HG03039 (cell line): ENCODE measurements around the gene DSE.
A peak's percentile ranks its signal among the peaks of the same experiment; 100 is the strongest.

ENCODE experiments used
- ATAC-seq: cut with Tn5 transposase; IDR thresholded peaks from one replicate; pipeline ENCODE4 v1.9.1; 2021; ENCODE audit warnings: mild to moderate bottlenecking, moderate library complexity; ENCODE audit not compliant: unreplicated experiment

Gene DSE

DNA sequence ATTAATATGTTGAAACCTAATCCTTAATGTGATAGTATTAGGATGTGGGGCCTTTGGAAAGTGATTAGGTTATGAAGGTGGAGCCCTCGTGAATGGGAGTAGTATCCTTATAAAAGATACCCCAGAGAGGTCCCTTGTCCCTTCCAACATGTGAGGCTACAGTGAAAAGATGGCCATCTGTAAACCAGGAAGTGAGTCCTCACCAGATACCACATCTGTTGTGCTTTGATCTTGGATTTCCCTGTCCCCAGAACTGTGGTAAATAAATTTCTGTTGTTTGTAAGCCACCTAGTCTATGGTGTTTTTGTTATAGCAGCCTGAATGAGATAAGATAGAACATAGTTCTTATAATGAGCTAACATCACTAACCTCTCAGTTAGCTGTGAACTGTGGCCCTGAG, 73.8 kb downstream of the DSE start:
- no peak for ATAC-seq

DNA sequence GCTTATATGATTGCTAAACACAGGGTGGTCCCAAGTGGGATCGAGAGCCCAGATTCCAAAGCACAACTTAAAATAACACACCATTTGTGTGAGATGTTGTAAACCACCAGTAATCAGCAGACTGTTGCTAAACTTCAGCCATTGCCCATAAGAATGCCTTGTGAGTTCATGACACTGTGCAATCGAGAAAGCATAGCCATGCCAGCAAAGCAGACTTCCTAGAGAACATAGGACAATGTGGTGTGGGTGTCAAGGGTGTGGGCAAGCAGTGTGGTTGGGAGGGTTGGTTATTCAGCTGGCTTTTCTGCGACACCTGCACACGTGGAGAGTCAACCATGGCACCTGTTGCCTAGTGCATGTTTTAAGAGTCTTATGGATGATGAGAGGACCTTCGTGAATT, 74.4 kb downstream of the DSE start:
- no peak for ATAC-seq

DNA sequence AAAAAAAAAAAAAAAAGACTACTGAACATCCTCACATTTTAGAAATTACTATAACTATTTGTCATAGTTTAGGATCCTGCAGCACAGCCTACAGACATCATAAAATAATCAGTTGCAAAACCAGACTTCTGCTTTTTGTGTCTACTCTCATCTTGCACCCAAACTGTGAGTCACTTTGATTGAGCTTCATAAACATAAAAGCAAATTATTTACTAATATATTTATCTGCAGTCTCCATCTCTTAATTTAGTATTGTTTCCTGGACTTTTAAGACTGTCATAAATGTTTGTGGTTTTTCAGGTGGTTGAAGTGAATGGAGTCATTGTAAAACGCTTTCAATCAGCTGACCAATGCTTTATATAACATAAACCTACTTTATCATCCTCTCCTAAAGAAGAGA, 75.7 kb downstream of the DSE start:
- no peak for ATAC-seq

DNA sequence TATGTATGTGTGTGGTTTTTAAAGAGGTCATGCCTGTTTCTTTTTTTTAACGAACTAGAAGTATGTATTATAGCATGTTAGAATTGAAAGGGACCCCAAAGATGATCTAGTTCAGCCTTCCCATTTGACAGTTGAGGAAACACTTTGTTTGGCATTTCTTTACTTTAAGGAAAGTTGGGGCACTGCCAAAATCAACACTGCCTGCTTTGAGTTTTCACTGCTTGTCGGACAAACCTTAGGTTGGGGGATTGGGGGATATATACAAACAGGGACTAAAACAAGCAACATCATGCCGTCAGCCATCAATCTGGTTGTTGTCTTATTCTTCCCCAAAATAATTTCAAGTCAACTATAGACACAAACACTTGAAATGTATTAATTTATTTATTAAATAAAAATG, 76.3 kb downstream of the DSE start:
- no peak for ATAC-seq

DNA sequence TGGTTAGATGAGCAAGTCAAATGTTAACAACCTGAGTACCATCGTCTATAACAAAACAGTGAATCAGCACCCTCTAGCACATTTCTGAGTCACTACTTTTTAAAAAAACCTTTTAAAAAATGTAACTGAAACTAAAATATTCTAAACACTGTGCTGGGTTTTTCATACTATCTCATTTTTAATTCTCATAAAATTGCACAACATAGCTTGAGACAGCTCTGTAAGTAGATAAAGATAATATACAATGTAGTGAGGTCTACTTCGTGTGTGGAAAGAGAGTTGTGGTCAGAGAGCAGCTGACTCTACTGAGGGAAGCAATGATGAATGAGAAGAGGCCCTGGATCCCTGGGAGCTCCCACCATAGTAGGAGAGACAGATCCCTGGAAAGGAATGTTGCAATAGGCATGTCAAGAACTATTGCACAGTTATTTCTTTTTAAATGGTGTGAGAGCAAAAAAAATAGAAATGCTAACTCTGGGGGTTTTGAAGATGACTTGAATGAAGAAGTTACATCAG, 76.8 kb downstream of the DSE start:
- ATAC-seq: no peak

DNA sequence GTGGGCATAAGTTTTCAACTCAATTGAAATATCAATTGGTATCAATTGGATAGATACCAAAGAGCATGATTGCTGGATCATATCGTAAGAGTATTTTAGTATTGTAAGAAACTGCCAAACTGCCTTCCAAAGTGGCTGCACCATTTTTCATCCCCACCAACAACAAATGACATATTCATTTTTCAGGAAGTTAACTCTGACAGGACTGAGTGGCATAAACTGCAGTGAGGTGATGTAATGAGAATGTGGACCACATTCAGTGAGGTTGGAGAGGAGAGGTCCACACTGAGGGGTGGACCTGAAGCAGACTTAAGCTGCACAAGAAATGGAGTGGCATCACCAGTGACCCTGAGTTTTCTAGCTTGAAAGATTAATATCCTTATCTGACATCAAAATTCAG, 78.8 kb downstream of the DSE start:
- ATAC-seq: no peak

DNA sequence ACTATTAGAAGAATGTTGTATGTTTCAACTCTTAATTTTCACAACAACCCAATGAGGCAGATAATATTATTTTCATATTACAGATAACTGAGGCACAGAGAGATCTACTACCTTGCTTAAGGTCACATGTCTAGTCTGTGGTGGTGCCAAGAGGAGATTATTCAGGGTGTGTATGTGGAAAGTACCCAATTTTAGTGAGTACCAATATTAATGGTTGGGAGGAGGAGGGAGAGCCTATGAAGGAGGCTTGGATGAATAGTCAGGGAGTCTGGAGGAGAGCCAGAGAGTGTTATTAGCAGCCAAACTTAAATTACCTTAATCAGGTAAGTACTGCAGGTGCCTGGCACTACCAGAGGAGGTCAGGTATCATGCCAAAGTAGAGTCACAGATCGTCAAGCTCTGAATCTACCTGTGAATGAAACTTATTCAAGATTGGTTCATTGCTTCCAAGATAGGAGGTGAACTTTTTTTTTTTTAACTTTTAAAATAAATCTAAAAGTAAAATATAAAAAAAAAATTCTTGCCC, 79.5 kb downstream of the DSE start:
- ATAC-seq: no peak

DNA sequence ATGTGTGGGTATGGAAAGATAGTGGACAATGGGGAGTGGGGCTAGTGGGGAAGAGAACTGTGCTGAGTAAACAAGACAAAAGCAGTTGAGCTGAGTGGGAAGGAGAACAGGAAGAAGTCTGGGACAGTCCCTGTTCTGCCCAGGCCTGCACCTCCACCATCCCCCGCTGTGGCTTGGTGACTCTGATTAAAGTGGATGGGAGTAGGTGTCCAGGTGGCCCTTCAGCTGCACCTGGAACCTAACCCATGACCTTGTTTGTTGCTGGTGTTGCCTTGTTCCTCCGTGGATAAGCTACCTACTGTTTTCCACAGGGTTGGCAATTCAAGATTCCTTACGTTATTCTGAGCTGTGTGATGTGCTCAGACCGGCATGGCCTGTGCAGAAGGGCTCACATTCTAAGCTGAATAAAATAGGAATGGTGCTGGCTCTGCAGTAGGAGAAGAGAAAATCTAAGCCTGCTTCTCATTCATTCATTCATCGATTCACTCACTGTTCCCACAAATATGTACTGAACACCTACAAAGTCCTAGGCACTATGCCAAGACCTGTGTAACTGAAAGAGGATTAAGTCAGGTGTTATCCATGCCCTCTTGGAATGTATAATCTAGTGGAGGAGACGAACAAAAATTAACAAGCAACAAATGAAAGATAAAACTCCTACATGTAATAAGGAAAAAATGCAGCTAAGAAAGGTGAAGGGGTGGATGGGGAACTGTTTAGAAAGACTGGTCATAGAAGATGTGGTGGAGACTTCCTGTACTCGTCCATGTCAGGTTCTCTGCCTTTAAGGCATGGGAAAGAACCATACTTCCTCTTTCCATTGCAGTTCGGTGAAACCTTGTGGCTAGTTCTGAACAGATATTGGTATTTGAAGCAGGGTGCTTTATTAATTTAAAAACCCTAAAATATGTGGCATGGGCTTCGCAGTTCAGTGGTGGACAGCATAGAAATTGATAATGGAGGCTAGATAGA, 80.3 kb downstream of the DSE start:
- peak; percentile 70 for ATAC-seq

DNA sequence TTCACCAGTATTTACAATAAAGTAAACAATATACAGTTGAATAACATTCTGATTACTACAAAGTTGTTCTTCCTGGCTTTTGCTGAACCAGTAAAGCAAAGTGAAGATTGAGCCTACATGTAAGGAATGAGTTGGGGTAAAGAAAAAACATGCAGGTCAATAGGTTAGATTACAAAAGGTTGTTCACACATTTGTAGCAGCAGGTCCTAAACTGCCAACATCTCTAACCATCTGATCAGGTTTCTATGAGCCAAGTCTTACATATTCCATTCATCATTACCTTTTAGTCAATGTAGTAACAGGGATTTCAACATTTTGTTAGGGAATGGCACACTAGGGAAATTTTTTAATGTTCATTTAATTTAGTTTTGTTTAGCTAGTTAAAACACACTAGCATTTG, 81.2 kb downstream of the DSE start:
- no peak for ATAC-seq

DNA sequence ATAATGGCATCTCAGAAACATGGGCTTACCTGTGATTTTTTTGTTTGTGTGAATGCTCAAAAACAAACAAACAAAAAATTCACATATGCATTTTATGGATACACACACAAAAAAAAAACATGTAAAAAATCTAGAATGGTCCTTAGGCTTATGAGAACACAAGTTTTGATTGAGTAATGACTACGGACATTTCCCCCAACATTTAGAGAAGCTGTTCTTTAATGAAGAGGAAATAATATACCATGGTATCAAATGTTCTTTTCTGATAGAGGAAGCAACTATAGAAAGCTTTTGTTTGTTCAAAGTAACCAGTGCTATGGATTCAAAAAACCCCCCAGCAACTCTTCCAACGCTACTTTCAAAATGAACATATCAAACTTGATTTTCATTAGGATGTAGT, 81.8 kb downstream of the DSE start:
- no peak for ATAC-seq

DNA sequence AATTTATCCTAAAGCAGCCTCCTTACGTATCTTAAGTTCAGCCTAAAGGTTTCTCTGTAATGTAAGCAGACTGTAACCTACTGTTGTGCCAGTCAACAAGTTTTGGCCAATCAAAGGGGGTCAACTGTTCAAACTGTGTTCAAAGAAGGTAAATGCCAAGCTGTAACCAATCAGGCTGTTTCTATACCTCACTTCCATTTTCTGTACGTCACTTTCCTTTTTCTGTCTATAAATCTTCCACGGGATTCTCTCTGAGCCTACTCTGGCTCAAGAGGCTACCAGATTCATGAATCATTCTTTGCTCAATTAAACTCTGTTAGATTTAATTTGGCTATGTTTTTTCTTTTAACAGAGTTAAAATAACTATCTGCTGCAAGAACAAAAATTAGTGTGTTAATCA, 85.4 kb downstream of the DSE start:
- ATAC-seq: no peak

DNA sequence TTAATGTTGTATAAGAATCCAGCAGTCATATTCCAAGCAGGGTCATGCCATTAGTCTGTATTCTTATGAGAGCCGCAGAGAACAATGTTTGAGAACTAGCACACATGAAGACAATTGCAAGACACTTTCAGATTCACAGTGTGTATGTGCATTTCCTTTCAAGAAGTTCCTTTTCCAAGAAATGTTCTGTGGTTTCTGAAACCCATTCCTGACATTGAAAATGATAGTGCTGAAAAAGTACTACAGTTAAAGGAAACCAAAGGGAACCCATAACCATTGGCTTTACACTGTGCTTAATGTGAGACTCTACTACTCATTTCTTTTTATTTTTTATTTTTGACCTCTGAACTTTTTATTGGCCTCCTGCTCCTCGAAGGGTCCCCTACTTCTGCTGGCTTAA, 86.2 kb downstream of the DSE start:
- no peak for ATAC-seq

DNA sequence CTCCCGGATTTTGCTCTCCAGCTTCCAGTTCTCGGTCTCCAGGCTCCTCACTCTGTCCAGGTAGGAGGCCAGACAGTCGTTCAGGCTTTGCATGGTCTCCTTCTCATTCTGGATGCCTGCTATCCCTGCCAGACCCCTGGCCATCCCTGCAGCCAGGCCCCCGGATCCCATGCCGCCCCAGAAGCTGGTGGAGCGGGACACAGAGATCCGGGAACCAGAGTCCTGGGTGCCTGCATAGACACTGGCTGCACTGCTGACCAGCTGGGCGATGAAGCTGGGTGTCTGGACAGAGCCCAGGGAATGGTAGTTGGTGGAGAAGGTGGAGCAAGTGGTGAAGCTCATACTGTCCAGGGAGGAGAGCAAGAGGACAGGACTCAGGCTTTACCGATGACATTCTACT, 87.5 kb downstream of the DSE start:
- ATAC-seq: no peak

DNA sequence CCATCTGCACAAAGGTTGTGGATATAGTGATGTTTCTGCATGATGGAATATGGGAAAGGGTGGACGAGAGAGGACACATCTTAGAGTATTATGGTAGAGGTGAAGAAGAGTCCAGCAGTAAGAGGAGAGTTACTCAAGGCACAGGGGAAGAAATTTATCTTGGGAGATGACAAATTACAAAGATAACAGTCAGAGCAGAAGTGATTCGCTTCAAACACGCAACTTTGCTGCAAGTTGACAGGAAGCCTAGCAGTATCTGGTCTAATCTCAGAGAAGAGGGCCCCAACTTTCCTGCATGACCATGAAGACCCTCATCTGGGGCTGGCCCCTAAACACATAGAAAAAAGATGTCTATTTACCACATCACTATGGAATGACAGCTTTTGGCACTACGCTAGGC, 89.2 kb downstream of the DSE start:
- ATAC-seq: no peak

DNA sequence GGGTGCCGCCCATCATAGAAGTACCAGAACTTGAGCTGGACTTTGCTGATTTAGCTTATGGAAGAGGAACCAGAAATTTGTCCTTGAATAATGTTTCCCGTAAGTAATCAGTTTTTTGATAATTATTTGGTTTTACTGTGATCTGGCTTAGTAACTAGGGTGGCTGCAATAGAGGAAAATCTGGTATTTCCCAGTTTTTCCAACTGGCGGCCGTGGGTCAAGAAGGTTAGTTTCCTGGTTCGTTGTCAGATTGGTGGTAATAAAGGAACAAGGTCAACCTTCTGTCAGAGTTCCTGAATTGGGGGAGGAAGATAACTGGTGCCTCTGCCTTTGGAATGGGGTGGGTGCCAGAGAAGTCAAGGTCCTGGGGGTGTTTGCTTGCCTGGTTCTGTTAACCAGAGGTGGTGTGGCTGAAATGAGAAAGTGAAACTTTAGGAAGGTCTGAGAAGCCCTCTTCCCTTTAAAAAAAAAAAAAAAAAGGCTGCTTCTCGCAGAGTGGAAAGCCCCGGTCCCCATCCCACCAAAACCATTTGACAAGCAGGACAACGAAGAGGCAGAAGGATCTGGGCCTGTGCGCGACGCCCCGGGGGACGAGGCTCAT, 90.7 kb downstream of the DSE start, which contains the start of gene CALHM6:
Gene CALHM6, plus strand, starts transcription at position 45 of the 601 bp plus-strand sequence. Its CDS starts 555 bp downstream, at position 600.
- no peak for ATAC-seq

DNA sequence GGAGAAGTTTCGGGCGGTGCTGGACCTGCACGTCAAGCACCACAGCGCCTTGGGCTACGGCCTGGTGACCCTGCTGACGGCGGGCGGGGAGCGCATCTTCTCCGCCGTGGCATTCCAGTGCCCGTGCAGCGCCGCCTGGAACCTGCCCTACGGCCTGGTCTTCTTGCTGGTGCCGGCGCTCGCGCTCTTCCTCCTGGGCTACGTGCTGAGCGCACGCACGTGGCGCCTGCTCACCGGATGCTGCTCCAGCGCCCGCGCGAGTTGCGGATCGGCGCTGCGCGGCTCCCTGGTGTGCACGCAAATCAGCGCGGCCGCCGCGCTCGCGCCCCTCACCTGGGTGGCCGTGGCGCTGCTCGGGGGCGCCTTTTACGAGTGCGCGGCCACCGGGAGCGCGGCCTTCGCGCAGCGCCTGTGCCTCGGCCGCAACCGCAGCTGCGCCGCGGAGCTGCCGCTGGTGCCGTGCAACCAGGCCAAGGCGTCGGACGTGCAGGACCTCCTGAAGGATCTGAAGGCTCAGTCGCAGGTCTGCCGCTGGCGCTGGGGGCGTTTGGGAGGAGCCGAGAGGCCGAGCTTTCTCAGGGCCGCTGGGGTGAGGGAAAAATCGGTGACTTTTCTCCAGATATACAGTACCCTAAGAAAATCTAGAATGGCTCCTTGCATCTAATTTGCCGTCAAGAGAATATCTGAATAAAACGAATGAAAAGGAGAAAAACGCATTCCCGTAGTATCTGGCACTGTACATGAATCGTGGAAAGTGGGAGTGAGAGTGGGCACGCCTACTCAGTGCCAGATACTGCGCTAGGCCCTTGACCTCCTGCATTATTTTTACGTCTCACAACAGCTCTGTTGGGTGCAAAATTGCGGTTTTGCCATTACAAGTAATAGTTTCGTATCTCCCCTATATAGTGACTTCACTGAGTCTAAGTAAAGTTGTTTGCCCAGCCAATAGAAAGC, 91.5 kb downstream of the DSE start:
- ATAC-seq: peak; percentile 84

DNA sequence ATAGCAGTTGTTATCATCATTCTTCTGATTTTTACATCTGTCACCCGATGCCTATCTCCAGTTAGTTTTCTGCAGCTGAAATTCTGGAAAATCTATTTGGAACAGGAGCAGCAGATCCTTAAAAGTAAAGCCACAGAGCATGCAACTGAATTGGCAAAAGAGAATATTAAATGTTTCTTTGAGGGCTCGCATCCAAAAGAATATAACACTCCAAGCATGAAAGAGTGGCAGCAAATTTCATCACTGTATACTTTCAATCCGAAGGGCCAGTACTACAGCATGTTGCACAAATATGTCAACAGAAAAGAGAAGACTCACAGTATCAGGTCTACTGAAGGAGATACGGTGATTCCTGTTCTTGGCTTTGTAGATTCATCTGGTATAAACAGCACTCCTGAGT, 92.6 kb downstream of the DSE start:
- no peak for ATAC-seq

DNA sequence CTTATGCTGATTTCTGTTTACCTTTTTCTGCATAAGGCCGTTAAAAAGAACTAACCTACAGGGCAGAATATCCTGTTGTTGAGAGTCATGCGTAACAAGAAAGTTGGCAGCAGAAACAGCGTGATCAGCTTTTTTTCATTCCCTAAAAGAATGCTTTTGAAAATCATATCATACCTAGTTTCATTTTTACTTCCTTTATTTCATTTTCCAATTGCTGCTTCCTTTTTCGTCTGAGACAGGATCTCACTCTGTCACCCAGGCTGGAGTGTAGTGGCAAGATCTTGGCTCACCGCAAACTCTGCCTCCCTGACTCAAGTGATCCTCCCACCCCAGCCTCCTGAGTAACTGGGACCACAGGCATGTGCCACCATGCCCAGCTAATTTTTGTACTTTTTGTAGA, 94.5 kb downstream of the DSE start:
- ATAC-seq: no peak

DNA sequence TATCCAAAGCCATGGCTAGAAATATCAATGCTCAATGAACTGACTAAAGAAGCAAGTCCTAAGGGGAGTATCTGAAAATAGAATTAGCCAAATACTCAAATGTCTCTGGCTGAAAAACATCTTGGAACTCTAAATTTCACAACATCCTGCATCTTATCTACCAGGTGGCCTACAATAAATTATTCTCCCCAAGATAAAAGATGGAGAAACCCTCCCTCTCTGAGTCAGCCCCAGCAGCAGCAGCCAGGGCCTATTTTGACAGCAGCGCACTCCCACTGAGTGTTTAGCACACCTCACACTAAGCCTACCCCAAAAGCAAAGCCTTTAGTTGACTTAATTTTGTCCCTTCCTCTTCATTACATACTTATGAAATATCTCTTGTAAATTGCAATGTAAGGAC, 96.3 kb downstream of the DSE start:
- no peak for ATAC-seq

DNA sequence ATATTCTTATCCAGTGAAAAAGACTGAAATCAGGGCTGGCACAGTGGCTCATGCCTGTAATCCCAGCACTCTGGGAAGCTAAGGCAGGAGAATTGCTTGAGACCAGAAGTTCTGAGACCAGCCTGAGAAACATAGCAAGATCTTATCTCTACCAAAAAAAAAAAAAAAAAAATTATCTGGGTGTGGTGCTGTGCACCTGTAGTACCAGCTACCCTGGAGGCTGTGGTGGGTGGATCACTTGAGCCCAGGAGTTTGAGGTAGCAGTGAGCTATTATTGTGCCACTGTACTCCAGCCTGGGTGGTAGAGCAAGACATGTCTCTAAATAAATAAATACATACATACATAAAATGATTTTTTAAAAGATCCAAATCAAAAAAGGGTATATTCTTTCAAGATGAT, 96.8 kb downstream of the DSE start:
- no peak for ATAC-seq

DNA sequence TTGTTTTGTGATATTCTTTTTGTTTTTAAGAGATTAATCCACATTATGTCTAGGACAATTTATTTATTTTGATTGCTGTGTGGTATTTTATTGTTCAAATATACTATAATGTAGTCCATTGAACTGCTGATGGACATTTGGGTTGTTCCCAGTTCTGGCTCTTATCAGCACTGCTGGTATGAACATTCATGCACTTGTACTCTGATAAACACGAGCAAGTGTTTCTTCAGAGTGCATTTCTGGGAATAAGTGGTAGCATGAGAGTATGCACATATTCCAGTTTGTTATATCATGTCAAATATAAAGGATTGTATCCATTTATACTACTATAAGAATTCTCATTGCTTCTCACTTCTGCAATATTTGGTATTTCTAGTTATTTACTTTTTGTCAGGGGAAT, 97.5 kb downstream of the DSE start:
- no peak for ATAC-seq
